Small intestine (tissue), 7 donors: ENCODE results near the gene RAPGEF6. TPM values are rescaled to one million over a fixed set of nuclear protein-coding genes. Genes with fewer than 3 reads are reported as not detected.

Experiments used
- DNase-seq, 2 donors: peaks; one replicate each; pipeline versions ENCODE4 v3.0.0 to v3.0.0-alpha.2; 2013
- FAIRE-seq: peaks from 2 replicates; lab custom pipeline; 2012; peaks lifted over from hg19 to GRCh38; lab: Jason Lieb, UNC
- H3K27ac ChIP-seq, 3 donors: one replicate each; pipeline ENCODE4 v1.5.1; 2013; ENCODE audit warnings: low read length in 2 of 3, mild to moderate bottlenecking in 2 of 3, control low read depth in 1 of 3, inconsistent platforms in 1 of 3, low read depth in 1 of 3, moderate library complexity in 1 of 3
- H3K27me3 ChIP-seq, 3 donors: one replicate each; pipeline ENCODE4 v1.6.1; 2013; ENCODE audit warnings: low read length in 3 of 3, inconsistent platforms in 1 of 3; ENCODE audit not compliant: control insufficient read depth in 3 of 3, insufficient read depth in 3 of 3
- H3K36me3 ChIP-seq, 3 donors: one replicate each; pipeline ENCODE4 v1.6.1; 2013; ENCODE audit warnings: low read length in 3 of 3, inconsistent platforms in 1 of 3, low read depth in 1 of 3, mild to moderate bottlenecking in 1 of 3, moderate library complexity in 1 of 3; ENCODE audit not compliant: control insufficient read depth in 3 of 3, insufficient read depth in 2 of 3
- H3K4me1 ChIP-seq, 3 donors: one replicate each; pipeline ENCODE4 v1.6.1; 2013; ENCODE audit warnings: low read length in 2 of 3, inconsistent platforms in 1 of 3, low read depth in 1 of 3, mild to moderate bottlenecking in 1 of 3, moderate library complexity in 1 of 3; ENCODE audit not compliant: control insufficient read depth in 3 of 3, insufficient read depth in 2 of 3
- H3K4me3 ChIP-seq, 3 donors: one replicate each; pipeline ENCODE4 v1.5.1; 2013; ENCODE audit warnings: low read length in 3 of 3, control low read depth in 1 of 3, inconsistent platforms in 1 of 3, low read depth in 1 of 3, mild to moderate bottlenecking in 1 of 3, moderate library complexity in 1 of 3
- H3K9me3 ChIP-seq, 2 donors: one replicate each; pipeline ENCODE4 v1.6.1; 2013; ENCODE audit warnings: low read depth in 1 of 2, low read length in 1 of 2; ENCODE audit not compliant: control insufficient read depth in 2 of 2, insufficient read depth in 1 of 2
- WGBS, 3 donors: extraction: QIAGEN DNeasy Blood & Tissue Kit; methylation state at CpG; one replicate each; pipeline ENCODE4 v1.1.7; 2013; 5-methylcytosine and 5-hydroxymethylcytosine counted together
- polyA plus RNA-seq, 4 donors: library from polyadenylated mRNA; stranded (reverse) in 3 of 4; unstranded in 1 of 4; fragments of 200-250 nt in 3 of 4; fragments of 120-200 nt in 1 of 4; gene quantifications; one replicate each; pipeline versions ENCODE4 v1.2.1 to v1.2.3, GENCODE V29; 2013
- donor health status: healthy with polysubstance abuse.
- donor health status: control.
- donor health status: control.
- donor health status: Bipolar disorder and iron deficiency.
- donor health status: healthy.

Gene RAPGEF6
- polyA plus RNA-seq, 4 donors = 1.1 to 10.4 (median 2.3) TPM

DNA sequence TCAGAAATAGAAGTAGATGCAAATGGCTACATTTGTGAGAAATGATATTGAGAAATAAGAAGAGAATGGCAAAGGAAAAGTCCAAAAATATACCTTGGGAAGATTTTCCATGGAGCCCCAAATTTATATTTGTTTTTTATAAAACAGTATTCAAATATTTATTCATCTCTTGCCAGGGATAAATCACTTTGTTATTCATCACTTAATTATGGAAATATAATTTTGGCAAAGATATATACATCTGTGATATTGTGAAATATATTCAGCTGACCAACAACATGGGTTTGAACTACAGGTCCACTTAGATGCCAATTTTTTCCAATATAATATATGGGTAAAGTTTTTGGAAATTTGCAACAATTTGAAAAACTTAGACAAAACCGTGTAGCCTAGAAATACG lies 19.7 kb upstream of the RAPGEF6 start:
- Histone ChIP-seq H3K4me3 (no peak overlapping the region), H3K27ac (no peak overlapping the region), H3K9me3 (peaks cover 0 to 10% of the 10 kb centered on the region in 2 donors), H3K27me3 (no peaks in the 10 kb centered on the region), H3K4me1 (no peaks in the 10 kb centered on the region), H3K36me3 (peaks cover 5 to 38% (median 19%) of the 10 kb centered on the region in 3 donors)
- WGBS, 3 donors = 87 to 96% (median 94%) methylated on average over 2 of the region's 2 CpGs
- FAIRE-seq = no peak
- DNase-seq = no peak

DNA sequence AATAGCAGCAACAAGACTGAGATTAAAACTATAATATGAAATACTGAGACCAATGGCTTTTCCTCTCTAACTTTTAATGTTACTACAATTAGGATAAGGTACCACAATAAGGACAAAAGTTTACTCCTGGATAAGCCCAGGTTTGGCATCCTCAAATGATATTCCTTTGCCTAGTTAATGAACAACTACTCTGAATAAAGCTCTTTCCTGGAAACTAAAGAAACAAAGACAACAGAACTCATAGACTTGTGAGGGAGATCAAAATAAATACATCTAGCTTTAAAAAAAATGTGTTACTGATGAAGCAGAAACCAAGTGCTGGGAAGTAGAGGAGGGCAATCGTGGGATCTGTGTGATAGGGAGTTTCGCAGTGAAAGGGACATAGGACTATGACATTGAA lies 19.3 kb upstream of the RAPGEF6 start:
- DNase-seq (no peak), FAIRE-seq (no peak)

DNA sequence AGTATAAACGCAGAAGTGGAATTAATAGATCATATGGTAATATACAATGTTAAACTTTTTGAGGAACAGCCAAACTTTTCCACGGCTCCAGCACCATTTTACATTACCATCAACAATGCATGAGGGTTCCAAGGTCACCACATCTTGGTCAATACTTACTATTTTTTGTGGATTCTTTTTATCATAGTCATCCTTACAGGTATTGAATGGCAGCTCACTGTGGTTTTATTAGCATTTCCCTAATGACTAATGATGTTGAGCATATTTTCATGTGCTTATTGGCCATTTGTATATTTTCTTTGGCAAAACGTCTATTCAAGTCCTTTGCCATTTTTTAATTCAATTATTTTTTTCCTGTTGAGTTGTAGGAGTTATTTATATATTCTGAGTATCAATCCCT lies 14.1 kb upstream of the RAPGEF6 start:
- no peaks in the 10 kb centered on the region for H3K27me3 ChIP-seq
- FAIRE-seq = no peak
- no peak overlapping the region for H3K4me3 ChIP-seq
- whole genome bisulfite sequencing, 3 donors = 79 to 91% (median 85%) methylated on average over 3 of the region's 3 CpGs
- no peaks in the 10 kb centered on the region for H3K4me1 ChIP-seq
- no peak for DNase-seq
- no peaks in the 10 kb centered on the region for H3K9me3 ChIP-seq
- peaks cover 5 to 26% (median 14%) of the 10 kb centered on the region in 3 donors for H3K36me3 ChIP-seq
- H3K27ac ChIP-seq = no peak overlapping the region

More for the DNA sequence above, 19.3 kb upstream of the RAPGEF6 start:
- Histone ChIP-seq H3K9me3 (peaks cover 0 to 5% of the 10 kb centered on the region in 2 donors), H3K4me1 (no peaks in the 10 kb centered on the region), H3K4me3 (no peak overlapping the region), H3K36me3 (peaks cover 5 to 33% (median 14%) of the 10 kb centered on the region in 3 donors), H3K27me3 (no peaks in the 10 kb centered on the region), H3K27ac (no peak overlapping the region)
- WGBS, 3 donors = 90 to 91% (median 91%) methylated on average over 2 of the region's 2 CpGs

DNA sequence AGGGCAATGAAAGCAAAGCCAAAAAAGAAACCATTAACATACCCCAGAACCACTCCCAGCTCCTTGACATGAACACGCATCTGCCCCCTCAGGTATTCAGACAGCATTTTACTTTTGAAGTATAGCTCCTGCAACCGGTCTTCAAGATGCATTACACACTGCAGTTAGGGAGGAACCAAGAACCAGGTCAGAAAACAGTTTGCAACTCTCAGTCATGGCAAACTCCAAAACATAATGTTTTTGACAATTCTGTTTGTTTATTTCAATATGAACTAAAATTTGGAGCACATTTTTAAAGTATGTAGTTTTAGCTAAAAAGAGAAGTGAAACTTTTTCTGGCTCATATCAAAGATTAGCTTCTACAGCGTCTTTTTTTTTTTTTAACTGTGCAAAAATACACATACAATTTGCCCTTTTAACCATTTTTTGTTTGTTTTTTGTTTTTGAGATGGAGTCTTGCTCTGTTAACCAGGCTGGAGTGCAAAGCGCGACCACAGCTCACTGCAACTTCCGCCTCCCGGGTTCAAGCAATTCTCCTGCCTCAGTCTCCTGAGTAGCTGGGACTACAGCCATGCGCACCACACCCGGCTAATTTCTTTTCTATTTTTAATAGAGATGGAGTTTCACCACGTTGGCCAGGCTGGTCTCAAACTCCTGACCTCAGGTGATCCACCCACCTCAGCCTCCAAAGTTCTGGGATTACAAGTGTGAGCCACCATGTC lies 12.2 kb upstream of the RAPGEF6 start:
- no peaks in the 10 kb centered on the region for H3K4me1 ChIP-seq
- no peak overlapping the region for H3K4me3 ChIP-seq
- DNase-seq (no peak), FAIRE-seq (no peak)
- WGBS, 3 donors = 83 to 88% (median 88%) methylated on average over 10 of the region's 10 CpGs
- H3K9me3 ChIP-seq = no peaks in the 10 kb centered on the region
- H3K27ac ChIP-seq = no peak overlapping the region
- no peaks in the 10 kb centered on the region for H3K27me3 ChIP-seq
- H3K36me3 ChIP-seq = peaks cover 5 to 17% (median 10%) of the 10 kb centered on the region in 3 donors

DNA sequence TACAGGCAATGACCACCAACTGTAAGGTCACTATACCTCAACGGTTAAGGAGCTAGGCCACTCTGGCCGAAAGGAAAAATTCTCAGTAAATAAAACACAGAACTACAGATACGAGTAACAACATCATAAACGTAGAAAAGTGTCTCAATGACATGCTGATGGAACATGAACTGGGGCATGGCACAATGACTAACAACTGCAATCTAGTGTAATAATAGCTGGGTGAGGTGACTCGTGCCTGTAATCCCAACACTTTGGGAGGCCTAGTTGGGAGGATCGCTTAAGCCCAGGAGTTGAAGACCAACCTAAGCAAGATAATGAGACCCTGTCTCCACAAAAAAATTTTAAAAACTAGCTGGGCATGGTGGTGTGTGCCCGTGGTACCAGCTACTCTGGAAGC lies 9.8 kb upstream of the RAPGEF6 start:
- Histone ChIP-seq H3K27ac (no peak overlapping the region), H3K4me3 (no peak overlapping the region), H3K9me3 (no peaks in the 10 kb centered on the region), H3K27me3 (no peaks in the 10 kb centered on the region), H3K36me3 (peaks cover 0 to 10% (median 3%) of the 10 kb centered on the region in 3 donors), H3K4me1 (no peaks in the 10 kb centered on the region)
- DNase-seq (no peak), FAIRE-seq (no peak)
- WGBS, 3 donors = 90 to 94% (median 92%) methylated on average over 7 of the region's 7 CpGs

DNA sequence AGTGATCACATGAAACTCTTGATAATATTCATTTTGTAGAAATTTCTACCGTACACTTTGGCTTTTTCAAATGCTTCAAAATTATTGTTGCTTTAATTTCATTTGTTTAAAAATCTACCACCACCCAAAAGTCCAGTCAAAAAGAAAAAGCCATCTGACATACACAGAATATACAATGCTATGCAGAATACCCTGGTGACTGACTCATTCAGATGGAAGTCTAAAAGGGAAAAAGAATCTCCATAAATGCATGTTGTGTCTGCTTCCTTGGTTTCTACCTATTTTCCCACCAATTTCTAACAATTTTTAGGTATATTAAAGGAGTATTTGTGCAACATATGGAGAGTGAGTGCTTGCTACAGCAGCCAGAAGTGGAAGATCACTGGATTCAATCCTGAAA lies 9.3 kb upstream of the RAPGEF6 start:
- Histone ChIP-seq H3K4me3 (no peak overlapping the region), H3K36me3 (peaks cover 0 to 10% (median 3%) of the 10 kb centered on the region in 3 donors), H3K27ac (no peak overlapping the region), H3K9me3 (no peaks in the 10 kb centered on the region), H3K27me3 (no peaks in the 10 kb centered on the region), H3K4me1 (no peaks in the 10 kb centered on the region)
- DNase-seq (no peak), FAIRE-seq (no peak)
- 85 to 97% (median 94%) methylated on average over 1 of the region's 1 CpG for WGBS, 3 donors

DNA sequence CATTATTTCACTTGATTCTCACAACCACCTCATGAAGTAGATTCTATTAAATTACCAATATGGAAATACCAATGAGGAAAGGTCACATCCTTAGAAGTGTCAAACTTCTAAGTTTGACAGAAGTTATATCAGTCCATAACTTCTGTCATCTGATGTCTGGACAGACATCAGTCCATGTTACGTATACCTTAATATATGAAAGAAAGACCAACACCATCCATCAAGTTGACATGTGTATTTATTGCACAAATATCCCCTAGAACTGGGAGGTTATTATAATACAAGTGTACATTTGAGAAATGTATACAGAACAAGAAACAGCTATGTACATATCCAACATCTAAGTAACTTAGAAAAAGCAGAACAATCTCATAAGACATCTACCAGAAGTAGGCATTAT lies 6.5 kb upstream of the RAPGEF6 start:
- H3K27ac ChIP-seq = no peak overlapping the region
- H3K4me3 ChIP-seq = no peak overlapping the region
- H3K4me1 ChIP-seq = no peaks in the 10 kb centered on the region
- no peak for FAIRE-seq
- 92 to 100% (median 93%) methylated on average over 1 of the region's 1 CpG for WGBS, 3 donors
- H3K27me3 ChIP-seq = no peaks in the 10 kb centered on the region
- H3K9me3 ChIP-seq = no peaks in the 10 kb centered on the region
- H3K36me3 ChIP-seq = peaks cover 0 to 3% (median 2%) of the 10 kb centered on the region in 3 donors
- no peak for DNase-seq

DNA sequence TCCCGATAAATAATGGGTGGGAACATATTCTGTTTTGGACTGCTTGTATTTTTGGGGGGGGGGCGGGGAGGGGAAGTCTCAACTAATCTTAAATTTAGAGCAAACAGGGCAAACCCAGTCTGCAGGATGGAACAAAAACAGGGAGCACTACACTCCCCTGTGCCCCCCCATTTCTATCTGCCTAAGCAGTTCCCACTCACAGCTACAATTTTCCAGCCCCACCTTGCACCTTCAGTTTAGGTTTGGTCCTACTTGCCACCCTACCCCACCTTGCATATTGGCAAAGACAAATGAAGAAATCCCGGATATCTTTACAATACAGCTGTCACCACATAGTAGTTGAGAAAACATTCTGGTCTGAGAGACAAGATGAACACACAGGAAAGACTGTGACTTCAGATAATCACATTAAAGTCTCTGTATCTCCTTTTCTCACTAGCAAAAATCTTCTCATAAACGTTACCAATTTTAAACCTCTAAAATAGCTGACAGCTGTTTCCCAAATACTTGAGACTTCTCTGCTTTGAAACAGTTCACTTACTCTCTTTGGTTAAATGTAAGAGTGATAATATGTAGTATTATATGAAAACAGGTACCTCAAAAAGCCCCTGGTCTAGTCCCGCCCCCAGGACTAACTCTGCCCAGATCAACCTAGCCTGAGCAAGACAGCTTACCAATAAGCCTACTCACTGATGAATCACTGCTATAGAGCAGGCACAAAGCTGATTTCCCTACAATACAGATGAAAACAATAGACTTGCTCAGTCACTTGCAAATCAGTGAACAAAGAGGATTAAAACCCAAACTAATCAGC lies 5.2 kb upstream of the RAPGEF6 start:
- WGBS, 3 donors = 66 to 71% (median 68%) methylated on average over 5 of the region's 5 CpGs
- DNase-seq (no peak), FAIRE-seq (no peak)
- Histone ChIP-seq H3K4me1 (no peaks in the 10 kb centered on the region), H3K4me3 (no peak overlapping the region), H3K36me3 (peaks cover 0 to 3% (median 0%) of the 10 kb centered on the region in 3 donors), H3K27me3 (no peaks in the 10 kb centered on the region), H3K9me3 (no peaks in the 10 kb centered on the region), H3K27ac (no peak overlapping the region)
